ENCODE results near the gene OLR1.

GRCh38 chr12:10111451-10111850 is 60.5 kb downstream of the OLR1 start:
- TF ChIP-seq POLR2A (IDR thresholded peaks at IDR 0.05), result no peak
- TF ChIP-seq, protein P1, sequence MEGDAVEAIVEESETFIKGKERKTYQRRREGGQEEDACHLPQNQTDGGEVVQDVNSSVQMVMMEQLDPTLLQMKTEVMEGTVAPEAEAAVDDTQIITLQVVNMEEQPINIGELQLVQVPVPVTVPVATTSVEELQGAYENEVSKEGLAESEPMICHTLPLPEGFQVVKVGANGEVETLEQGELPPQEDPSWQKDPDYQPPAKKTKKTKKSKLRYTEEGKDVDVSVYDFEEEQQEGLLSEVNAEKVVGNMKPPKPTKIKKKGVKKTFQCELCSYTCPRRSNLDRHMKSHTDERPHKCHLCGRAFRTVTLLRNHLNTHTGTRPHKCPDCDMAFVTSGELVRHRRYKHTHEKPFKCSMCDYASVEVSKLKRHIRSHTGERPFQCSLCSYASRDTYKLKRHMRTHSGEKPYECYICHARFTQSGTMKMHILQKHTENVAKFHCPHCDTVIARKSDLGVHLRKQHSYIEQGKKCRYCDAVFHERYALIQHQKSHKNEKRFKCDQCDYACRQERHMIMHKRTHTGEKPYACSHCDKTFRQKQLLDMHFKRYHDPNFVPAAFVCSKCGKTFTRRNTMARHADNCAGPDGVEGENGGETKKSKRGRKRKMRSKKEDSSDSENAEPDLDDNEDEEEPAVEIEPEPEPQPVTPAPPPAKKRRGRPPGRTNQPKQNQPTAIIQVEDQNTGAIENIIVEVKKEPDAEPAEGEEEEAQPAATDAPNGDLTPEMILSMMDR (IDR thresholded peaks at IDR 0.05), result no peak

Data from prostate gland (tissue), 2 donors.